K562 (cell line): ENCODE data around the gene HPS5. TPM values are rescaled to one million over a fixed set of nuclear protein-coding genes. Genes with fewer than 3 reads are reported as not detected.

ENCODE experiments used
- ARID2 ChIP-seq: fragments of 450-650 bp; IDR thresholded peaks from 2 replicates; pipeline ENCODE4 v1.6.1; 2017; ENCODE audit warnings: antibody characterized with exemption, mild to moderate bottlenecking
- CEBPG ChIP-seq, 3 experiments: fragments of 200-800 bp in 1 of 3; sonication (Bioruptor generic) in 1 of 3; sonication (generic) in 1 of 3; formaldehyde crosslinking in 1 of 3; IDR thresholded peaks in 2 of 3; conservative IDR thresholded peaks in 1 of 3; 2 replicates each; pipeline versions ENCODE4 v1.6.1 to v1.8.0; 2016 to 2022; ENCODE audit warnings: missing compliant biosample characterization in 2 of 3, missing genetic modification characterization in 2 of 3, mild to moderate bottlenecking in 1 of 3, missing genetic modification reagents in 1 of 3
- CTCF ChIP-seq, 3 experiments: IDR thresholded peaks in 2 of 3; conservative IDR thresholded peaks in 1 of 3; 2 replicates each; pipeline ENCODE4 v1.5.1; 2011 to 2012; ENCODE audit warnings: low read length in 3 of 3, mild to moderate bottlenecking in 3 of 3, control low read depth in 2 of 3, improper control_type of control experiment in 1 of 3, inconsistent platforms in 1 of 3, low read depth in 1 of 3, mixed read lengths in 1 of 3, moderate library complexity in 1 of 3; ENCODE audit not compliant: insufficient read depth in 2 of 3
- E2F1 ChIP-seq: sonication (generic); formaldehyde crosslinking; IDR thresholded peaks from 2 replicates; pipeline ENCODE4 v1.8.1; 2023; ENCODE audit warnings: mild to moderate bottlenecking, missing genetic modification reagents, moderate library complexity
- EGR1 ChIP-seq: fragments of 450-650 bp; conservative IDR thresholded peaks from 2 replicates; pipeline ENCODE4 v1.6.1; 2017; ENCODE audit warnings: mild to moderate bottlenecking
- EZH2 ChIP-seq: IDR thresholded peaks from 2 replicates; pipeline ENCODE4 v1.6.1; 2012; ENCODE audit warnings: low read depth, mild to moderate bottlenecking, inconsistent platforms, low read length, borderline replicate concordance
- HLTF ChIP-seq: fragments of 450-650 bp; IDR thresholded peaks from 2 replicates; pipeline ENCODE4 v1.6.1; 2016
- HNRNPLL ChIP-seq: fragments of 200-400 bp; formaldehyde crosslinking; IDR thresholded peaks from 2 replicates; pipeline ENCODE4 v1.6.1; 2017; ENCODE audit warnings: low read length, low read depth, mild to moderate bottlenecking; ENCODE audit not compliant: poor library complexity, severe bottlenecking
- POLR2H ChIP-seq: IDR thresholded peaks from 2 replicates; pipeline ENCODE4 v1.6.1; 2016; ENCODE audit warnings: missing genetic modification characterization, low read depth, mild to moderate bottlenecking, control low read depth, missing compliant biosample characterization, moderate library complexity
- SMAD4 ChIP-seq: fragments of 250-450 bp; sonication (Bioruptor Pico); conservative IDR thresholded peaks from 2 replicates; pipeline ENCODE4 v1.8.0; 2021; ENCODE audit warnings: inconsistent platforms, mild to moderate bottlenecking, moderate library complexity
- THRB ChIP-seq: fragments of 450-650 bp; formaldehyde crosslinking; conservative IDR thresholded peaks from 2 replicates; pipeline ENCODE4 v1.4.0; 2022; ENCODE audit warnings: mild to moderate bottlenecking, missing genetic modification characterization
- USF2 ChIP-seq: sonication (generic); formaldehyde crosslinking; IDR thresholded peaks from 2 replicates; pipeline ENCODE4 v1.5.0; 2020; ENCODE audit warnings: missing genetic modification reagents
- ZBTB34 ChIP-seq: fragments of 250-450 bp; sonication (Bioruptor Pico); IDR thresholded peaks from 2 replicates; pipeline ENCODE4 v1.8.0; 2021; ENCODE audit warnings: mild to moderate bottlenecking, moderate library complexity
- ZC3H11A ChIP-seq: IDR thresholded peaks from 2 replicates; pipeline ENCODE4 v1.6.1; 2012; ENCODE audit warnings: low read depth, low read length, improper control_type of control experiment
- ZNF395 ChIP-seq: fragments of 200-800 bp; sonication (Bioruptor generic); IDR thresholded peaks from 2 replicates; pipeline ENCODE4 v1.6.1; 2017; ENCODE audit warnings: missing genetic modification characterization, missing compliant biosample characterization
- ZNF696 ChIP-seq: fragments of 250-450 bp; sonication (Bioruptor Pico); conservative IDR thresholded peaks from 2 replicates; pipeline ENCODE4 v1.4.0; 2020; ENCODE audit warnings: mild to moderate bottlenecking, moderate library complexity
- ZNF717 ChIP-seq: fragments of 250-450 bp; sonication (Bioruptor Pico); IDR thresholded peaks from 2 replicates; pipeline ENCODE4 v1.5.0; 2021
- polyA plus RNA-seq, 8 experiments: library from polyadenylated mRNA; depleted of rRNA in 4 of 8; stranded (reverse) in 5 of 8; unstranded in 3 of 8; fragments of >200 nt; fragmentation: Nextera tagmentation in 2 of 8; fragmentation: Illumina TruSeq in 1 of 8; extraction: Ambion mirVana in 2 of 8; extraction: Trizol in 1 of 8; gene quantifications; 2 replicates each; pipeline versions ENCODE4 v1.2.1 to v1.2.3, GENCODE V29; 2011 to 2014; ENCODE audit warnings: inconsistent platforms in 1 of 8, missing spikeins in 1 of 8
- total RNA-seq, 7 experiments: library from RNA; depleted of rRNA in 6 of 7; stranded (reverse); fragments of >200 nt in 6 of 7; fragmentation: Illumina TruSeq in 2 of 7; extraction: Trizol in 2 of 7; gene quantifications; 2 replicates each; pipeline versions ENCODE4 v1.2.1 to v1.2.3, GENCODE V29; 2011 to 2021; ENCODE audit warnings: low replicate concordance in 1 of 7

The HPS5 gene
- total and polyA plus RNA-seq, 9 of the 15 experiments (the other 6 are each of a cell fraction or from before 2014, with no cell fraction given): 12.2 to 28.1 (median 16.8) TPM

GRCh38 chr11:18329196-18329870, 7.4 kb upstream of the HPS5 start (continued):
- TF ChIP-seq ZBTB34 (CRISPR knock-in tag) (no peak), THRB (CRISPR knock-in tag) (no peak), ZC3H11A (no peak), CTCF (IDR thresholded peaks at IDR 0.05 in 2 of 3, conservative IDR thresholded peaks at IDR 0.05 in 1 of 3; ENCODE audit: insufficient read depth in 2 of 3, low read depth in 1 of 3, low read length in 3 of 3) (no peak), ZNF717 (no peak), E2F1 (CRISPR knock-in tag) (no peak), POLR2H (tag) (peak; percentile 47; the same call in 1 of the 2 replicates), EZH2 (no peak), EGR1 (no peak), ARID2 (no peak), HNRNPLL (no peak), USF2 (CRISPR knock-in tag) (no peak), ZNF696 (CRISPR knock-in tag) (no peak), CEBPG (CRISPR knock-in tag; IDR thresholded peaks at IDR 0.05) (no peak), CEBPG (tag; conservative IDR thresholded peaks at IDR 0.05 in 1 of 2, IDR thresholded peaks at IDR 0.05 in 1 of 2) (no peak), HLTF (no peak), SMAD4 (peak; percentile 40; the same call in 1 of the 2 replicates), ZNF395 (no peak)
